ENCODE data around the gene TH.
A peak's percentile ranks its signal among the peaks of the same experiment; 100 is the strongest.

The TH gene

DNA sequence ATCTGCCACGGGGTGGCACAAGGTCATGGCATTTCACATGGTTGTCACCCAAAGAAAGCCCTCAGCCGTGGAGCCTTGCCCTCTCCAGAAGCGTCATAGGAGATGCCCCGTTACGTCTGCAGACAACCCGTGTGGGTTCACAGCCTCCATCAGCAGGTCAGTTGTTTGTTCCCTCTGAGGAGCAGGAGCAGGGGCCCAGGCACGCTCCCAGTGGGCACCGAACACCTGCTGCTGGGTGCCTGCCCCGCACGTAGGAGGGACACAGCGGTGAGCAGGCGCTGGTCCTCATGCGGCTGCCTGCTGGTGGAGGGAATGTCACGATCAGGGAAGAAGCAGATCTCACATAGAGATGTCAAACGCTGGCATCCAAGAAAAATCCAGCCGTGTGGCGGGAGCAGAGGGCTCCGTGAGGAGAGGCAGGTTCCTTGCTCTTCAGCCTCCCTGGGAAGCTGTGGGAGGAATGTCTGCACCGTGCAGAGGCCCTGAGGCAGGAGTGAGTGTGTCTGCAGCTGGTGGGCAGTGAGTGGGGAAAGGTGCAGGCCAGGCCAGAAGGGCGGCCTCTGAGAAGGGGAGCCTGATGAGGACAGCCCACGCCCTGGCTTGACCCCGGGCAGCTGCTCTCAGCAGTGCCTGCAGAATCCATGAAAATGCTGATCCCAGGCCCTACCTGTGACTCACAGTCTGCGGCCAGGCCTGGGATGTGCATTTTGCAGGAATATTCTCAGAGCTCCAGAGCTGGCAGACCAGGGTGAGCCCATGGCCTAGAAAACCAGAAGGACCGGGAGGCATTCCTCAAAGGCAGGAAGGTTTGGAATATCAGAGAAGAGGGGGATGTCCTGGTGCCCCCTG, 36.4 kb upstream of the TH start:
- DNase-seq: no peak

DNA sequence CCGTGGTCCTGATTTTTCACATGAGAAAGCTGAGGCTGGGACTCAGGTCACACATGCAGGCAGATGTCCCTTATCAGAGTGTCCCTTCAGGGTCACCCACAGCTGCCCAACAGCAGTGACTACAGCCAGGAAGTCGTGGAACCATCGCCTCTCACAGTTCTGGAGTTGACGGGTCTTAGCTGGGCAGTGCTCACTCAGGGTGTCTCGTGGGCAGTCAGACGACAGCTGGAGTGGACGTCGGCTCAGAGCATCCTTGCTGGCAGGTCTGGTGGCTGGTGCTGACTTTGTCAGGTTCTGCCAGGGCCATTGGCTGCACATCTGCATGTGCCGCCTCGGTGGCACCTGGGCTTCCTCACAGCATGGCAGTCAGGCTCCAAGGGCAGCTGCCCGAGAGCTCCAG, 35.6 kb upstream of the TH start:
- no peak for DNase-seq

DNA sequence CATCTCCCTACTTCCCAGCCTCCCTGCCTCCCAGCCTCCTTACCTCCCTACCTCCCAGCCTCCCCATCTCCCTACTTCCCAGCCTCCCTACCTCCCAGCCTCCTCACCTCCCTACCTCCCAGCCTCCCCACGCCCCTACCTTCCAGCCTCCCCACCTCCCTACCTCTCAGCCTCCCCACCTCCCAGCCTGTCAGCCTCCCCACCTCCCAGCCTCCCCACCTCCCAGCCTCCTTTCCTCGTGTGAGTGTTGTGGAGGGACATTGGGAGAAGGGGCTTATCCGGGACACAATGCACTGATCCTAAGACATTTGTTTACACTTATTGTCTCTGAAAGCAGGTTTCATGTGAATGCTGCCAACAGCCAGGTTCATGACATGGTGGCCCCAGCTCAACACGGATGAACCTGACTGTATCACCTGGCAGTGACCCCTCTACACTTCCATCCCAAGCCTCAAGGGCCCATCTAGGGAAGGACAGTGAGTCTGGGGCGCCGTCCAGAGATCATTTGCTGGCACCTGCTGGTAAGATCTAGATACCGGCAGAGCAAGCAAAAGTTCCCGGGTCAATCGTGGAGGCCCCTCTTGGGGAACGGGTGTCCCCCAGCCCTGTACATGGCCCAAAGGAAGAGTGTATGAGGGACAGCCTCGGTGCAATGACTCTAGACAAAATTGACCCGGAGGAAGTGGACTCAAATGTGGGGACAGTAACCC, 34.5 kb upstream of the TH start:
- DNase-seq: no peak

DNA sequence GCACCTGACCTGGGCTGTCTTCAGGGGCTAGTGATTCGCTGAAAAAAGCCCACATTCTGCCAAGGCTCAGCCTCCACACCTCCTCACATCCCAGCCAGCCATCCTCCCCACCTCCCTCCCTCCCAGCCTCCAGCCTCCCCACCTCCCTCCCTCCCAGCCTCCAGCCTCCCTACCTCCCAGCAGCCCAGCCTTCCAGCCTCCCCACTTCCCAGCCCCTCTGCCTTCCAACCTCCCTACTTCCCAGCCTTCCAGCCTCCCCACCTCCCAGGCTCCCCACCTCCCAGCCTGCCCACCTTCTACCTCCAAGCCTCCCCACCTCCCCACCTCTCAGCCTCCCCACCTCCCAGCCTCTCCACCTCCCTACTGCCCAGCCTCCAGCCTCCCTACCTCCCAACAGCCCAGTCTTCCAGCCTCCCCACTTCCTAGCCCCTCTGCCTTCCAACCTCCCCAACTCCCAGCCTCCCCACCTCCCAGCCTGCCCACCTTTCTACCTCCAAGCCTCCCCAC, 33.7 kb upstream of the TH start:
- no peak for DNase-seq

DNA sequence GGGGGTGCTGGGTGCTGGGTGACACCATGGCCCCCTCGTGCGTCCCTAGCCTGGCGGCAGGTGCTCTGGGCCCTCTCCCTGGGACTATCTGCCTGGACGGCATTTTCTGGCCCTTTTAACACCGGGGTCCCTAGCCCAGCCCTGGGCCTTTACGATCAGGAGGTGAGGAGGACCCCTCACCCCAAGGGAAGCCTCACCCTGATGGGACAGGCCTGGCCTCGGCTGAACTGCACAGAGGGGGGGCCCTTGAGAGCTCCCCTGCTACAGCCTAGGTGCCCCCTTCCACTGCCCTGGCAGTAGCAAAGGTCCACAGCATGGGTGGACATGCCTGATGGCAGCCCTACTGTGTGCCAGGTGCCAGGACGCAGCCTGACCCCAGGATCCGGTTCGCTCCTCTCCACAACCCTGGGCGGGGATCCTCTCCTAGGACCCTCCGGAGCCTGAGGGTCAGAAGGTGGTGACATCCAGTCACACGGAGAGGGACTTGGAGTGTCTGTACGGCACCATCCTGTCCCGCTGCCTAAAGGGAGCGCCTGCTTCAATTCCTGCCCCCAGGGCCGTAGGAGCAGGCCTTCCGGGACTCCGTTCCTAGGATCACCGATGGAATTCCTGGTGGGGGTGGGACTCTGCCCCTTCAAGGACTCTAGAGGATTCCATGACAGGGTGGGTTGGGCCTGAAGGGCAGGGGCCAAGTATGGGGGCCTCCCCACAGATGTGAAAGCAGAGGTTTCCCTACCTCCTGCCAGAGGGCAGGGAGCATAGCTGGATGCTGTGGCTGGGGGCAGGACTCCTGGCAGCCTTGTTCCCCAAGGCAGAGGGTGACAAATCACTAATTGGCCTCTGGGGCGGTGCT, 33.0 kb upstream of the TH start:
- DNase-seq: no peak

DNA sequence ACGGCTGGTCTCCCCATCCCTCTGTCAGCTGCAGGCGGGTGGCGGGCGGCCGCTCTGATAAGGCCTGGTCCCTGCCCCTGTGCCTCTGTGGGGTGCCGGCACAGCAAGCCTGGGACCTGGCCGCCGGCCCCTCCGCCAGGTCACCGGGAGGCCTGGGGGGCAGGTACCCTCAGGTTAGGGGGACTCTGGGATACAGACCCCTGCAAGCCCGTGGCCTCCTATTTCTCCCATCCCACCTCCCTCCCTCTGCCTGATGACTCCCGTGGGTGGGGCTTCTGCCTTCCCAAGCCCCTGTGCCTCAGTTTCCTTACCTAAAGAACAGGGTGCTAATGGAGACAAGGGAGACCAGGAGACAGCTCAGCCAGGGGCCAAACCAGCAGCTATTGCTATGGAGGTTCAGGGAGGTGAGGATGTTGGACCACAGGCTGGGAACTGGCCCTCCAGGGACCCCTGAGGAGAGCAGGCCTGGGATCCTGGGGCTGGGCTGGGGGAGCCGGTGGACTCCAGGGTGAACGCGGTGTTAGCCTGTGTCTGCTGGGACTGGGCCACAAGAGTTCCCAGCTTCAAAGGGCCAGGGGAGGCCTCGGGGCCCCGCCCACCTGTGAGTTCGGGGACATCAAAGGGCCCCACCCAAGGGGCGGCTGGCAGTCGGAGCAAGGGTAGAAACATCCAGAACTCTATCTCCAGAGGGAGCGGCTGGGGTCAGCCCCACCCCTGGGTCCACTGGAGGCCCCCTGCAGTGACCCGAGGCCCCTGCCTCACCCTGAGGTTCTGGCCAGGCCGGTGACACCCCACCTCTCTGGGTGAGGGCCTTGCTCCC, 32.0 kb upstream of the TH start:
- DNase-seq: no peak

DNA sequence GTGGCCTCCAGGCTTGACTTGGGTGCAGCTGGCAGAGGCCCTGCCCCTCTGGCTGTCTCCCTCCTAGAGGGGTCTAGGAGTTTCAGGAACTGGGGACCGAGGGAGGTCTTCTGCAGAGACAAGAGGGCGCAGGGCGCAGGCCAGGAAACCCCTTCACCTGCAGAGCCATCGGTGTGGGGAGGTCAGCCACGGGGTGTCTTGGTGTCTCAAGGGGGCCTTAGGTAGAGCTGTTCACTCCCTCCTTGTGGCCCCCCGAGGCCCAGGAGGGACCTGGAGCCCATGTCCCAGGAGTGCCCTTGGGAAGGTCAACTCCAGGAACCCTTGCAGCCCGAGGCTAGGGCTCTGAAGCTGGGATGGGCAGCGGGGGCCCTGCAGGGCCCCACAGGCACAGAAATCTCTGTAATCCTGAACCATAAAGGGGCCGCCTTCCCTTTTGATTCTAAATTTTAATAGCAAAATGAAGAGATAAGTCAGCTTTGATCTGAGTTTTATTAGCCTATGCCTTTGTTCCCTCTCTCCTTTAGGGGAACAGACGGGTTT, 31.4 kb upstream of the TH start:
- DNase-seq: no peak

DNA sequence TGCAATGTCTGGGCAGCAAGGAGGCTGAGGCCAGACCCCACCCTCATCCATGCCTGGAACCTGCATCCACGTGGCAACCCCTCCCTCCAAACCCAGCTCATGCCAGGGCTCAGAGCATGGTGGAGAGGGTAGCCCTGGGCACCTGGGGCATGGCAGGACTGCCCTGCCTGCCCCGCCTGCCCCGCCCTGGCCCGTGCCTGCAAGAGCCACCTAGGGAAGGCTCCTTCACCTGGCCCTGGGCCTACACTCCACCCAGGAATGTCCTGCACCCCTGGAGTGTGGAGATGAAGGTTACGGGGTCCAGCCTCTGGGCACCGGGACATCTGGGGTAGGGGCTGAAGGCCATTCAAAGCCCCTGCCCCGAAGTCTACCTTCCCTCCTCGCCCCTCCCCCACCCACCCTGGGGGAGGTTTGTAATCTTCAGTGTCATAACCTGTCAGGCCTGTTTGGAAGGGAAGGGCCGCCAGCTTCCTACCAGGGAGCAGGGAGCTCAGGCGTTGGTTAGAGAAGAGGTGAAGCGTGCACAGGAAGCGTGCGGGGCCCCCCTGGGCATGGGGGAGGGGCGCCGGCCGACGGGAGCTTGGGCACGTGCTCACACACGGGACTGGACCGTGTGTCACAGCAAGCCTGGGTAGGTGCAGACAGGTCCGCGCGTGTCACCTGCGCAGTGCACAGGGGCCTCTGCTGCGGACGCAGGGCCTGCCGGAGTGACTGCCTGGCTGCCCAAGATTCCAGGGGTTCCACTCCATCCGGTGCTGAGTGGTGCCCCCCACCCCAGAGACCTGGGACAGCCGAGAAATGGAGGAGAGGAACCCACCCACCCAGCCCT, 30.7 kb upstream of the TH start:
- no peak for DNase-seq

DNA sequence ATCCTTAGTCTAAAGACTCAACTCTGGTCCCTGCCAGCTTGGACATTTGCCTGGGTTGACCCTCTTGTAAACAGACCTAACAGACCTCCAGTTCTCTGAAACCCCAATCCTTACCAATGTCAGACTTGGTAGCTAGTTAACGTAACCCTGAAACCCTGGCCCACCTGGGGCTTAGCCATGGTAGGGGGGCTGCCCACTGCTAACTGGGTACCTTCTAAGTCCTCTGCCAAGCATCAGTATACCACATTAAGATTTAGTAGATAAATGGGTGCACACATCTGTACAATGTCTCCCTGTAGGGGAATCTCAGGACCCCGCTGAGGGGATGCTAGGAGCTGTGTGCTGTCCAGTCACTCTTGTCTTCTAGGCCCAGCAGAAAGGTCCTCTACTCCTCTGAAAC, 29.9 kb upstream of the TH start:
- no peak for DNase-seq

DNA sequence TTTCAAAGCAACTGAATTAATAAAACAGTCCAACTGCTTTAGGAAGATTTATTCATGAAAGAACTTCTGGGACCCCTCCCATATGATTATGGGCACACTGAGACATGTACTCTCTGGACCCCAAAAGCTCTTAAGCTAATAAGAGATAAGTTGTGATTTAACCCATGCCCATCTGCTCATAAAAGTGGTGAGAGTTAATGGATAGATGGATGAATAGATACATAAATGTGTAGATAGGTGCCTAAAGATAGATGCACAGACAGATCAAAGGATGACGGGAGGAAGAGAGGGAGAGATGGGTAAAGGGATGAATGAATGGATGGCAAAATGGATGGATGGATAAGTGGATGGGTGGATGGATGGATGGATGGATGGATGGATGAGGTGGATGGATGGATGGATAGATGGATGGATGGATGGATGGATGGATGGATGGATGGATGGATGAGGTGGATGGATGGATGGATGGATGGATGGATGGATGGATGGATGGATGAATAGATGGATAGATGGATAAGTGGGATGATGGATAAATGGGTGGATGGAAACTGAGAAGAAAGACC, 29.4 kb upstream of the TH start:
- no peak for DNase-seq

DNA sequence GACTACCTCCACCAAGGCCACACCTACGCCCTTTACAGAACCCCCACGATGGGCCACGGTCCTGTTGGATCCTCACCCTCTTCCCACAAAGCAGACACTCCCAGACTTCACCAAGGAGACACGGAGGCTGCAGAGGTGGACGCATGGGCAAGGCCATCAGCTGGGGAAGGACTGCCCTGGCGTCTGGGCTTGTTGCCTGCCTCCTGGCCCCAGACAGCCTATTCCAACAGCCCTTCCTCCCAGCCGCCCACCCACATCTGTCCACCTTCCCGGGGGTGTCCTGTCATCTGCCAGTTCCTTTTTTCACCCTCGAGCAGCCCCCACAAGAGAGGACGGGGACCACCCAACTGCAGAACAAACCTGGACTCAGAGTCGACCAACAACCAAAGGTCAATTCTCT, 28.9 kb upstream of the TH start:
- DNase-seq: no peak

DNA sequence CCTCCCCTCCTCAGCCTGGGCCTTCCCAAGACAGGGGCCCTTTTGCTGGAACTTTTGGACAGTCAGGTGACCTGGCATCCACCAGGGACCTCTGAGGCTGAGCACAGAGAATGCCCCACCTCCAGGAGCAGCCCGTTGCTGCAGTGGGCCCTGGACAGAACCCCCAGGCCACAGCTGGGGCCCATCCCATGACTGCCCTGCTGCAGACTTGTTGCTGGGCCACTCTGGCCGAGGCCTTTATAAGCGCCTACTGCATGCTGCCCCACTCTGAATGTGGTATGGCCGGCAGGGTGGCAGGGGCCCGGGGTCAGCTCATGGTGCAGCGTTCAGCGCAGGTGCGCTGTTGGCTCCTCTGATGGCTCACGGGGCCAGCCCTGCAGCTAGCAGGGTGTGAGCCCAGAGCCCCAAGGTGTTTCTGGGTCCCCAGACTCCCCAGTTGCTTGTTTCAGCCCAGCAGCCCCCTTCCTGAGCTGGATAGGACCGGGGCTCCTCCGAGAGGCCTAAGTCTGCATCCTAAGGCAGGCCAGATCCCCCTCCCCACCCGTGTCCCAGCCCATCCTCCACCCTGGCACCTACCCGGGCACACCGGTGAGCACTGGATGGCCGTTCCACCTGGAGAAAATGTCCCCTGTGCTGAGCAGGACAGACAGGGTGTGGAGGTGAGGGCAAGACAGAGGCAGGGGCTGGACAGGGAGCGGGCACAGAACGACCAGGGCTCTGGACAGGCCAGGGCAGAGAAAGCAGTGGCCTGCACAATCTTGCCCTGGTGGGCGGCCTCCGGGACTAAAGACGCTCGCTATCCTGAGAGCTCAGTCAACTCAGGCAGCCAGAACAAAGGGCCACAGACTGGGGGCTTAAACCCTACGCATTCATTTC, 28.1 kb upstream of the TH start:
- DNase-seq: no peak

DNA sequence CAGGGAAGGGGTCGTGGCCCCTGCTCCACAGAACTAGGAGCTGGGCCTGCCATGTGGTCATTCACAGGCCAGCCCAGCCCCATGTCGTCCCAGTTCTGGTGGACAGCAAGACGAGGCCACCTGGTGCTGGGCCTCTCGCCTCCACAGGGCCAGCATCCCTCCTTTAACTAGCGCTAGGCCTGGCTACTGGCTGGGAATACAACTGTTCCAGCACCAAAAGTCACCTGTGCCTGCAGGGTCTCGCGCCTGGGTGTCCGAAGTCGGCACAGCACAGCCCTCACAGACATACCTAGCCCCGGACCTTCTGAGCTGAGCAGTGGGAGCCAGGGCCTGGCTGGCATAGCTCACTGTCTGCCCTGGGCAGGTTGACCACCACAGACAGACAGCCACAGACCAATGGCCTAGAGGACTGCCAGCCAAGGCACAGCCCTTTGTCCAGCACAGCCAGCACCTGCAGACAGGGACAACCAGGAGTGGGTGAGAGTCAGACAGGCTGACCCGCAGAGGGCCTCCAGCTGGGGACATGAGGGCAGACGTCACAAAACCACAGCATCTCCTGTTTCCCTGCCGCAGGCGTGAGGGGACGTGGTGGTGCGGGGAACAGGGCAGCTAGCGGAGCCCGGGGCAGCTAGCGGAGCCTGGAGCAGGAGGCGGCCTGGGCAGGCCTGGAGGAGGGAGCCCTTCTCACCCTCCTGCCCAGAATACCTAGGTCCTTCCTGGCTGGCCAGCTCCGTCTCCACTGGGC, 27.2 kb upstream of the TH start:
- DNase-seq: no peak

DNA sequence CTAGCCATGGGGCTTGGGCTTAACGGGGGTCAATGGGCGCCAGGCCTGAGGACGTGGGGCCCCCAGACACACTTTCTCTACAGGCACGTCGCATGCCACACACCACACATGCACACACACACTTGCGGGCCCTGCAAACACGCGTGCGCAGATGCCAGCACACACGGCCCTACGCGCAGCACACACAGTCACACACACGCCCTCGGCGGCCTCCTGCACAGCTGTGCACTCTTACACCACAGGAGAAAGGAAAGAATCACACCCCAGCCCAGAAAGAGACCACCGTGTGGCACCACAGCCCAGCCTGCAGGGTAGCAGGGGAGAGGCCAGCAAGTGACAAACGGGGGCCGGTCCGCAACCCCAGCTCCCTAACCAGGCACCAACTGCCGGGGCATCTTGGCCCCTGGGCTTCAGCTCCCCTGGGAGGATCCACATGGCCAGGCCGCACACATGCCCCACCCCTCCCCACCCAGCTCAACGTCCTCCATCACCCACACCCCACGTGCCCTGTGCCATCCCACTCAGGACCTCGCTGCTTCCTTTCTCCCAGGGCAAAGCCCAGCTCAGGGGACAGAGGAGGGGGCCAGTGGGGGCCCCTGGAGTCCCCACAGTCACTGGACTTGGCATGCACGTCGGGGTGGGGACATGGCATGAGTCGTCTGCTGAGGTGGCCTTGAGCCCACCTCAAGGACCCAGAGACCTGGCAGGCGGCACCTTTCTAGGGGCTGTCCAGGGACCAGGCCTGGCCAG, 26.3 kb upstream of the TH start:
- no peak for DNase-seq

DNA sequence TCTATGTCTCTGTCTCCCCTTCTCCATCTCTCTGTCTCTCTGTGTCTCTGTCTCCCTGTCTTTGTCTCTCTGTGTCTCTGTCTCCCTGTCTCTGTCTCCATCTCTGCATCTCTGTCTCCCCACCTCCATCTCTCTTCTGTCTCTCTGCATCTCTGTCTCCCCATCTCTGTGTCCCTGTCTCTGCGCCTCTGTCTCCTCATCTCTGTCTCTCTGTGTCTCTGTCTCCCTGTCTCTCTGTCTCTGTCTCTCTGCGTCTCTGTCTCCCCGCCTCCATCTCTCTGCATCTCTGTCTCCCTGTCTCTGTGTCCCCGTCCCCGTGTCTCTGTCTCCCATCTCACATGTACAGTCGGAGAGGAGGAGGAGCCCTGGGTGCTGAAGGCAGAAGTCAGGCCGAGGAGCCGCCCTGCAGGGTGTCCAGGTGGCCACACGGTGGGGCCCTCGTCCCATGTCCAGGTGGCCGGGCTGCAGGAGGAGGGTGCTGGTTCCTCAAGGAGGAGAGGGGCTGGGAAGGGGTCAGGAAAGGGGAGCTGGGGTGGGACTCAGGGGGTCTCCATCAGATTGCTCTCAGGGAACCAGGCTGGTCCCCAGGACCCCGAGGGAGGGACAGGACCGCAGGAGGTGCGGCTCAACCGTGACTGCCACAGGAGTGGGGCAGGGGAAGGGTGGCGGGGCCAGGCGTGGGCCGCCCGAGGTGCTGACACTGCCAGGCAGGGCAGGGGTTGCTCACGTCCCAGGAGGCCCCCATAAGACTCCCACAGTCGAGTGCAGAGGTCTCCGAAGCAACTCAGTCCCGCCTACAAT, 25.6 kb upstream of the TH start:
- DNase-seq: peak; percentile 23

DNA sequence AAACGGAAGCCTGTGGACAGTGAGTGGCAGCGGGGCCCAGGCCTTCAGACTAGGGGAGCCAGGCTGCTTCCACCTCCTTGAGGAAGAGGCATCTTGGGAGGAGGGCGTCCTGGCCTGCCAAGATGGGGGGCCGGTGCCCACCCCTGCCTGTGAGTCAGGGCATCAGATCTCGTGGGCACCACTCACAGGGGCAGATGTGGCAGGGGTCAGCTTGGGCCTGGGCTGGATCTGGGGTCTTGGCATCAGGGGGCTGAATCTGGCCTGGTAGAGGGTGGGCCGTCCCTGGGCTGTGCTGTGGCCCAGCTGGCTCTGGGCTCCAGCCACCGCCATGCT, 24.1 kb upstream of the TH start:
- DNase-seq: no peak

All from midbrain (tissue), 1 donor.